ENCODE data around the gene RPL36AL.
"Not testable (repeated sequence)": the region's sequence is repeated elsewhere in the genome, so short reads cannot be mapped to it uniquely, and the experiment has no call there.

The RPL36AL gene

GRCh38 chr14:49619273-49619672 lies 1.2 kb downstream of the RPL36AL start:
- DNase-seq (ENCODE audit: low read depth in 2 of 2): not testable (repeated sequence)

DNA sequence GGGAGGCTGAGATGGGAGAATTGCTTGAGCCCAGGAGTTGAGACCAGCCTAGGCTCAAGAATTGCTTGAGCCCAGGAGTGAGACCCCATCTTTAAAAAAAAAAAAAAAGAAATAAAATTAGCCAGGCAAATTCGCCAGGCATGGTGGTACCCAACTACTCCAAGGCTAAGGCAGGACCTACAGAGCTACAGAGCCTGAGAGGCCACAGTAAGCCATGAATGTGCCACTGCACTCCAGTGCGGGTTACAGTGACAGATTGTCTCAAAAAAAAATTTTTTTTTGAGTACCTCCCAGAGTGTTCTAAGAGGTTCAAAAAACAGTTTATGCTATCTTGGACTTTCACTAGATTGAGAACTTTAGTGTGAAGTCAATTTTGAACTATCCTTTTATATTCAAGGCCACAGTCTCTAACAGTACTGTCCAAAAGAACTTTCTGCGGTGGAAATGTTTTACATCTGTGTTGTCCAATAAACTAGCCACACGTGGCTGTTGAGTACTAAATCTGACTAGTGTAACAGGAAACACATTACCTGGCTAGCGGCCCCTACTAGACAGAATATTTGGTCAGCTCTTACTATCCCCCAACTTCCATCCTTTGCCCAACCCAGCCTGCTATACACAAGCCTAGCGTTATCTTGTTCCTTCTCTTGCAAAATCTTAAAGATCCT lies 2.4 kb downstream of the RPL36AL start:
- no peak for DNase-seq (ENCODE audit: low read depth in 2 of 2)

- no peak for DNase-seq (ENCODE audit: low read depth in 2 of 2)
Measured at GRCh38 chr14:49615776-49616175, 4.7 kb downstream of the RPL36AL start.

- DNase-seq (ENCODE audit: low read depth in 2 of 2): no peak
Measured at GRCh38 chr14:49614196-49614595, 6.2 kb downstream of the RPL36AL start.

DNA sequence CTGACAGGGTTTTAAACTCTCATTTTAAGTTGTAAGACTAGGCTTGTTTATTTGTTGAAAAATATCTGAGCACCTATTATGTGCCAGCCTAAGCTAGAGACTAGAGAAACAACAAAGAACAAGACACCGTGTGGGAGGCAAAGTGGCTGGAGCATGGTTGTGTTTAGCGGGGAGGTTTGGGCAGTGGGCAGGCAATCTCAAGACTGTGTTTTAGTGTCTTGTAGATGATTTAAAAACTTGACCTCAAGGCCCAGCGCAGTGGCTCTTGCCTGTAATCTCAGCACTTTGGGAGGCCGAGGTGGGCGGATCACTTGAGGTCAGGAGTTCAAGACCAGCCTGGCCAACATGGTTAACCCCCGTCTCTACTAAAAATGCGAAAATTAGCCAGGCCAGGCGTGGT lies 7.8 kb downstream of the RPL36AL start:
- DNase-seq (ENCODE audit: low read depth in 2 of 2): no peak

DNA sequence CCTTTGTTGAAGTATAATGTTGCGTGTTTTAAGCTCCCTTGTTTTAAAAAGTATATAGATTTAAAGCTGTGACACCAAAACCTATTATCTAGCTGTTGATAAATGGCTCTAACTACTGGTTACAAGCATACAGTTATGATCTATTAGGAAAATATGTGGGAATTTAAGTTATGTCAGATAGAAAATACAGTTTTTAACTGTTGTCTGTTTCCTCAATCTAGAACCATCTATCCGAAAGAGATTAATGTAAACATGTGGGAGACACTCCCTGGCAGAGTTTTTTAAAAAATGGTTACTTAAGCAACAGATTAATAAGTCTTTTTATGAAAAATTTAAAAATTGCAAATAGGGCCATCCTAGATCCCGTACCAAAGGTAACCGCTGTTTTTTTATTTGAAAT lies 8.2 kb downstream of the RPL36AL start:
- DNase-seq (ENCODE audit: low read depth in 2 of 2): no peak

- no peak for DNase-seq (ENCODE audit: low read depth in 2 of 2)
Measured at GRCh38 chr14:49607583-49607982, 12.8 kb downstream of the RPL36AL start.

DNA sequence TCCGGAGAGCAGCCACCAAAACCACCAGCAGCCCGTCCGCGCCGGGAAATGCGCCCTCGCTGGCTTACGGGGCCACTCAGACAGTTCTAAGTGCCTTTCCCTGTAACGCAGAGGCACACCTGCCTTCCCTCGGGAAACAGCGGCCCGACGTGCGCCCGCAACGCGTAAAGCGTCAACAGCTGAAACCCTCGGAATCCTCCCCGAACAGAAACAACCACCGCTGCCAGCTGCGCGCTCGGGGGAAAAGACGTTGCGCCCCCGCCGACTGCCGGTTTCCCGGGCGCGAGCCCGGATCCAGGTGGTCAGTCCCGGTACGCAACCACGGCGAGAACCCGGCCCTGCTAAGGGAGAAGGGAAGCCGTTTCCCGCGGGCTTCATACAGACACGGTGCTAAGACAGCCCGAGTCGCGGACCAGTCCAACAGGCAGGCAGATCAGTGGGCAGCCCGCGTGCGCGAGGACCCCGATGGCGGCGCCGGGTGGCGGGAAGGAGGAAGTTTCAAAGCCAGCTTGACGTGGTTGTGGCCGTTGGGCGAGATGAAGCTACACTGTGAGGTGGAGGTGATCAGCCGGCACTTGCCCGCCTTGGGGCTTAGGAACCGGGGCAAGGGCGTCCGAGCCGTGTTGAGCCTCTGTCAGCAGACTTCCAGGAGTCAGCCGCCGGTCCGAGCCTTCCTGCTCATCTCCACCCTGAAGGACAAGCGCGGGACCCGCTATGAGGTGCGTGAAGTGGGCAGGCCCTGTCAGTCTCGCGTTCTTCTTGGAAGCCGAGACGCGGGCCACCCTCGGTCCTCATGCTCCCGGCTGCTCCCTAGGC lies 21.7 kb downstream of the RPL36AL start, which contains the start of gene LRR1:
Gene LRR1, plus strand, starts transcription at position 456 of the 816 bp plus-strand sequence. Its CDS starts 81 bp downstream, at position 537.
- DNase-seq (ENCODE audit: low read depth in 2 of 2): peak; percentile 67 to 75

- DNase-seq (ENCODE audit: low read depth in 2 of 2): no peak
Measured at GRCh38 chr14:49598189-49598484, 22.3 kb downstream of the RPL36AL start.

DNA sequence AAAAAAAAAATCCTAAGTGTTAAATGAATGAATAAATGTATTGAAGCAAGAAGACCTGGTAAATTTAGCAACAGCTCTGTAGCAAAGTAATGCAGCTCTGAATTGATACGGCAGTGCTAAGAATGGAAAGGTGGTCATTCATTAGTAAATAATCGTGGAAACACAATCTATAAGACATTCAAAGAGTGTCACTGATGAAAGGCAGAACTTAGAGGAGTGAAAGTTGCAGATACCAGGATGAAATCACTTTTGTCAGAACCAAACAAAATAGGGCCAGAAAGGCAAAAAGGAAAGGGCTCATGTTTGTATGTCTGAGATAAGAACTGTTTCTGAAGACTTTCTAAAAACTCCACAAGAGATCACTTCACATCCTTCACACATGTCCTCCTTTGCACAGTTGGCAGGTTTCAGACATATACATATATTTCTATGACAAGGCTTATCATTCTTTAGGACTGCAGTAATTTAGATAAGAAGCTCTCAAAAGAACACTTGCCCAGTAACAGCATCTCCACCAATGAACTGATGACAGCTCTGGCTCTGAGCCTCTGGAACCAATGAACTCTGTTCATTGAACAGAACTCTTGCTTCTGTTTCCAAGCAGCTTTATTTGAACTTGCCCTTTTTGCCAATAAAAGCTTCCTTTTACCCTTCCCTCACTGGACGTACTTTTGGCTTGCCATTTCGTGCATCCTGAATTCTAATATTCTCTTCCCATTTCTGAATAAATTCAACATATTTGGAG lies 25.9 kb downstream of the RPL36AL start:
- DNase-seq (ENCODE audit: low read depth in 2 of 2): no peak

DNA sequence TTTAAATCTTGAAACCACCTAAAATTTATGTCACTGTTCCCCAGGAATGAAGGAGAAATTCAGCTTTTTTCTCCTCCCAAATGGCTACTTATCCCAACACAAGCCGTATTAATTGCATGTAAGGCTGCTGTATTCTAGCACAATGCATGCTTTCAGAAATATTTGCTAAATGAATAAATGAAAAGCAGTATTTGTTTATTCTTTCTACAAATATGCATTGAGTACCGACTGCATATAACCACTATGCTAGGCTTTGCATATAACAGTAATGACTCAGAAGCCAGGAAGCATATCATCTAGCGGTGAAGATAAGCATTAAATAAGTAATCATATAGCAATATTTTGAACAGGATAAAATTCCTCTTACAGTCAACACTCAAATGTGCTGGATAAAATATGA lies 27.4 kb downstream of the RPL36AL start:
- no peak for DNase-seq (ENCODE audit: low read depth in 2 of 2)

- no peak for DNase-seq (ENCODE audit: low read depth in 2 of 2)
Measured at GRCh38 chr14:49589387-49589786, 31.0 kb downstream of the RPL36AL start.

DNA sequence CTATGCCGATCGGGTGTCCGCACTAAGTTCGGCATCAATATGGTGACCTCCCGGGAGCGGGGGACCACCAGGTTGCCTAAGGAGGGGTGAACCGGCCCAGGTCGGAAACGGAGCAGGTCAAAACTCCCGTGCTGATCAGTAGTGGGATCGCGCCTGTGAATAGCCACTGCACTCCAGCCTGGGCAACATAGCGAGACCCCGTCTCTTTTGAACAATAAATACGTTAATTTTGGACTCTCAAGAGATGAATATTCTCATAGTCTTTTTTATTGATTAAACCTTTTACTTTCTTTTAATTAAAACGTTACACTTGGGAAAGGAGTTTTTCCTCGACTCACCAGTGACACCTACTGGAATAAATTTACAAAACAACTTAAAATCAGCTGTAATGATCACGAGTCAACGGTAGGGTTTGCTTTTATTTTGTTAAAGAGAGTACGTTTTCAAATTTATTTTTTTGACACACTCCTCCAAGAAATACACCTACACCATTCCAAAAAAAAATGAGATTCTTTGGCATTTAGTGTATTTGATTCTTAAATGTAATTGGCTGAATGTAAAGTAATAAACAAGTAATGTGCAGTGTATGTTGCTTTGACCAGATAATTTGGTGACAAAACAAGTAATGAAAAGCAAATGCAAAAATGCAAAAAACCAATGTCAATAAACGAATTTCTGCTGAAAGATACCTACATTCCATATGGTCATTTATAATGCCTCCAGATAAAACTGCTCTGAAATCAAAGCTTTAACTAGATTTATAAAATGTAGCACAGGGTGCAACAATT lies 33.6 kb downstream of the RPL36AL start:
- DNase-seq (ENCODE audit: low read depth in 2 of 2): peak; percentile 46 to 47

GRCh38 chr14:49585803-49586672 lies 34.4 kb downstream of the RPL36AL start, which contains the start of gene RPS29:
TSS of gene RPS29 (minus strand) at chr14:49586380. CDS start at chr14:49586346, 34 bp downstream.
- peak; percentile 93 to 97 for DNase-seq (ENCODE audit: low read depth in 2 of 2)

- DNase-seq (ENCODE audit: low read depth in 2 of 2): not testable (repeated sequence)
Measured at GRCh38 chr14:49584981-49585640, 35.3 kb downstream of the RPL36AL start.

DNA sequence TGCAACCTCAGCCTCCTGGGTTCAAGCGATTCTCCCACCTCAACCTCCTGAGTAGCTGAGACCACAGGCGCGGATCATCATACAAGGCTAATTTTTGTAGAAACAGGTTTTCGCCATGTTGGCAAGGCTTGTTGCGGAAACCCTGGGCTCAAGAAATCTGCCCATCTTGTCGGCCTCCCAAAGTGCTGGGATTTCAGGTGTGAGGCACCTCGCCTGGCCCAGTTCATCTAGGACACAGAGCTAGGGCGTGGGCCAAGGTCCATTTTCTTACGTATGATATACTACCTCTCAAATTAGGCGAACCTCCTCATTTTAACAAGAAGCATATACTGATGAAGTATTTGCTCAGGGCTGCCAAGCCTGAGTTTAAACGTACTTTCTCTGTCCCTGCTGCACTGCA lies 36.4 kb downstream of the RPL36AL start:
- no peak for DNase-seq (ENCODE audit: low read depth in 2 of 2)

GRCh38 chr14:49583629-49584028 lies 36.8 kb downstream of the RPL36AL start:
- DNase-seq (ENCODE audit: low read depth in 2 of 2): no peak

- DNase-seq (ENCODE audit: low read depth in 2 of 2): no peak
Measured at GRCh38 chr14:49582113-49582977, 38.1 kb downstream of the RPL36AL start.
